Measurements from ENCODE around the gene TMEM158.

TMEM158 gene

DNA sequence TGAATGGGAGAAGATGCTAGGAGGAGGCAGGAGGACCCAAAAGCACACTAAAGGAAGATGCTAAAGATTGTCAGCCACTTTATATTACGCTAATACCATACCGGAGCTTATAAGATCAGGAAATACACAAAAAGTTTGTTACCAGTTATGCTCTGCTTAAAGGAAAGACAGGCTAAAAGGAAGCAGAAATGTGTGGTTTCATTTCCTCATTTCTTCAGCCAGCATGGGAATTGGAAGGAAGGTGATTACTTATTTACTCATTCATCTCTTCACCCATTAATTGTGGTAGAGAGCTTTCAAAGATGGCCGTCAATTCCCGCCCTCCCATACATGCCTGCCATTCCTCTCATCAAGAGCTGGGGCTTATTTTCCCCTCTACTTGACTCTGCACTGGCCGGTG, 26.7 kb upstream of the TMEM158 start:
- Histone ChIP-seq H3K4me2 (ENCODE audit: low read length, poor library complexity, severe bottlenecking) (no peak overlapping the region), H2AK5ac (ENCODE audit: low read length, severe bottlenecking) (no peak overlapping the region), H4K91ac (ENCODE audit: low read length) (peak overlapping the region; percentile 65), H2BK120ac (ENCODE audit: low read depth, low read length) (no peak overlapping the region), H3K27me3 (ENCODE audit: control insufficient read depth in 1 of 2, insufficient read depth in 1 of 2, low read length in 2 of 2) (peaks cover 0 to 5% of the 10 kb centered on the region in 2 experiments), H3K36me3 (ENCODE audit: control insufficient read depth in 1 of 2, insufficient read depth in 2 of 2, low read depth in 1 of 2, low read length in 2 of 2) (no peaks in the 10 kb centered on the region), H2BK5ac (ENCODE audit: low read depth, low read length, poor library complexity, severe bottlenecking) (no peak overlapping the region), H3K9me3 (ENCODE audit: control insufficient read depth, low read length) (no peaks in the 10 kb centered on the region), H3K9ac (ENCODE audit: low read length) (no peak overlapping the region), H4K8ac (ENCODE audit: low read length) (peak overlapping the region; percentile 87), H3K23ac (ENCODE audit: low read length in 2 of 2) (no peak overlapping the region), H2BK12ac (ENCODE audit: low read length in 2 of 2) (peak overlapping the region in 1 of 2 experiments; percentile 47), H3K18ac (ENCODE audit: low read depth in 1 of 2, low read length in 2 of 2) (peak overlapping the region in 1 of 2 experiments; percentile 73), H3K79me1 (replicated peaks; ENCODE audit: low read length, poor library complexity, severe bottlenecking) (no peaks in the 10 kb centered on the region), H3K14ac (ENCODE audit: low read length in 2 of 2) (no peak overlapping the region), H3K4me1 (ENCODE audit: control insufficient read depth, insufficient read depth, low read depth, low read length) (no peaks in the 10 kb centered on the region), H2BK15ac (ENCODE audit: low read depth, poor library complexity, severe bottlenecking) (no peak overlapping the region), H3K27ac (ENCODE audit: low read length, poor library complexity, severe bottlenecking) (no peak overlapping the region), H2AFZ (ENCODE audit: low read depth, low read length) (no peak overlapping the region), H3K4ac (ENCODE audit: low read depth in 1 of 2, low read length in 2 of 2) (peak overlapping the region in 1 of 2 experiments; percentile 3), H3K4me3 (ENCODE audit: insufficient read depth in 1 of 2, low read depth in 1 of 2, low read length in 2 of 2) (no peak overlapping the region)
- WGBS, result 92% methylated on average over 5 of the region's 5 CpGs
- no peak for DNase-seq

DNA sequence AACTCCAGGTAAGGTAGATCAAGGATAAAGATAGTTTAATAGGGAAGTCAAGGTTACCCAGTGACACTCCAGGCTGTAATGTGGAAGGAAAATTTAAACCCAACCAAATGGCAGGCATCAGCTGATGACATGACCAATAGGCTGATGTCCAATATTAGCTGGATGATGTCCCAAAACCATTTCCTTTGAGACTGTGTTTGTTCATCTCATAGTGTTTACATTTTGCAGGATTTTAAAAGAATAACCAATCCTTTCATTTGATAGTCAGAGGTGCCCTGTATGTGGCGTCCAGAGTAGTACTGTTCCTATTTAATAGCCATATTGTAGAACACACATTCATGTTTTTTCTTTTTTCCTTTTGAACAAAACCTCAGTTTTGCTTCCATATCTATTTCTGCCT, 23.3 kb upstream of the TMEM158 start:
- no peak for DNase-seq
- no peak overlapping the region for H2AK5ac ChIP-seq (ENCODE audit: low read length, severe bottlenecking)
- H3K9me3 ChIP-seq (ENCODE audit: control insufficient read depth, low read length), result no peaks in the 10 kb centered on the region
- no peaks in the 10 kb centered on the region for H3K36me3 ChIP-seq (ENCODE audit: control insufficient read depth in 1 of 2, insufficient read depth in 2 of 2, low read depth in 1 of 2, low read length in 2 of 2)
- H3K4me2 ChIP-seq (ENCODE audit: low read length, poor library complexity, severe bottlenecking), result no peak overlapping the region
- no peak overlapping the region for H3K14ac ChIP-seq (ENCODE audit: low read length in 2 of 2)
- H2BK5ac ChIP-seq (ENCODE audit: low read depth, low read length, poor library complexity, severe bottlenecking), result no peak overlapping the region
- H3K4ac ChIP-seq (ENCODE audit: low read depth in 1 of 2, low read length in 2 of 2), result no peak overlapping the region
- H3K23ac ChIP-seq (ENCODE audit: low read length in 2 of 2), result no peak overlapping the region
- no peak overlapping the region for H2AFZ ChIP-seq (ENCODE audit: low read depth, low read length)
- no peak overlapping the region for H3K9ac ChIP-seq (ENCODE audit: low read length)
- no peak overlapping the region for H2BK12ac ChIP-seq (ENCODE audit: low read length in 2 of 2)
- H2BK15ac ChIP-seq (ENCODE audit: low read depth, poor library complexity, severe bottlenecking), result no peak overlapping the region
- no peaks in the 10 kb centered on the region for H3K4me1 ChIP-seq (ENCODE audit: control insufficient read depth, insufficient read depth, low read depth, low read length)
- H4K8ac ChIP-seq (ENCODE audit: low read length), result no peak overlapping the region
- H3K4me3 ChIP-seq (ENCODE audit: insufficient read depth in 1 of 2, low read depth in 1 of 2, low read length in 2 of 2), result no peak overlapping the region
- H3K18ac ChIP-seq (ENCODE audit: low read depth in 1 of 2, low read length in 2 of 2), result no peak overlapping the region
- no peak overlapping the region for H3K27ac ChIP-seq (ENCODE audit: low read length, poor library complexity, severe bottlenecking)
- no peak overlapping the region for H2BK120ac ChIP-seq (ENCODE audit: low read depth, low read length)
- H3K27me3 ChIP-seq (ENCODE audit: control insufficient read depth in 1 of 2, insufficient read depth in 1 of 2, low read length in 2 of 2), result no peaks in the 10 kb centered on the region
- WGBS, result 87% methylated on average over 1 of the region's 1 CpG
- no peak overlapping the region for H4K91ac ChIP-seq (ENCODE audit: low read length)
- no peaks in the 10 kb centered on the region for H3K79me1 ChIP-seq (replicated peaks; ENCODE audit: low read length, poor library complexity, severe bottlenecking)

DNA sequence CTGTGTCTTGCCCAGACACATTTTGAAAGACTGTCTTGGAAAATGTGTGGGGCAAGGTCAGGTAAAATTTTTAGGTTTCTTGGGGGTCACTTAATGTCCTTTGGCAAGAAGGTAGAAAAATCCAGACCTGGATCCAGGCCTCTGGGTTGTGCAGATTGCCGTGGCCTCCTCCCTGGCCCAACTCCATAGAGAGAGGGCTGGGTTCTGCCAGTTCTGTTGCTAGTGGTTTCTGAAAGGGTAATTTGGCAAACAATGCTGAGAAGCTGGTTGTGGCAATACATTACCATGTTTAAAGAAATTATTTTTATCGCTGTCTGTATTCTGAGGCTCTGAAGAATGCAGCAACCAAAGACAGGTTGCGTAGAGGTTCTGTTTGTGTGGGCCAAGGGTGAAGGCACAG, 20.2 kb upstream of the TMEM158 start:
- Histone ChIP-seq H3K18ac (ENCODE audit: low read depth in 1 of 2, low read length in 2 of 2) (no peak overlapping the region), H3K4me1 (ENCODE audit: control insufficient read depth, insufficient read depth, low read depth, low read length) (no peaks in the 10 kb centered on the region), H3K9me3 (ENCODE audit: control insufficient read depth, low read length) (no peaks in the 10 kb centered on the region), H3K79me1 (replicated peaks; ENCODE audit: low read length, poor library complexity, severe bottlenecking) (no peaks in the 10 kb centered on the region), H3K4me2 (ENCODE audit: low read length, poor library complexity, severe bottlenecking) (no peak overlapping the region), H3K14ac (ENCODE audit: low read length in 2 of 2) (no peak overlapping the region), H3K4ac (ENCODE audit: low read depth in 1 of 2, low read length in 2 of 2) (no peak overlapping the region), H4K8ac (ENCODE audit: low read length) (no peak overlapping the region), H4K91ac (ENCODE audit: low read length) (no peak overlapping the region), H2BK12ac (ENCODE audit: low read length in 2 of 2) (no peak overlapping the region), H2AFZ (ENCODE audit: low read depth, low read length) (no peak overlapping the region), H2BK15ac (ENCODE audit: low read depth, poor library complexity, severe bottlenecking) (no peak overlapping the region), H2BK120ac (ENCODE audit: low read depth, low read length) (no peak overlapping the region), H2BK5ac (ENCODE audit: low read depth, low read length, poor library complexity, severe bottlenecking) (no peak overlapping the region), H3K4me3 (ENCODE audit: insufficient read depth in 1 of 2, low read depth in 1 of 2, low read length in 2 of 2) (no peak overlapping the region), H3K27me3 (ENCODE audit: control insufficient read depth in 1 of 2, insufficient read depth in 1 of 2, low read length in 2 of 2) (peaks cover 0 to 3% of the 10 kb centered on the region in 2 experiments), H2AK5ac (ENCODE audit: low read length, severe bottlenecking) (no peak overlapping the region), H3K36me3 (ENCODE audit: control insufficient read depth in 1 of 2, insufficient read depth in 2 of 2, low read depth in 1 of 2, low read length in 2 of 2) (no peaks in the 10 kb centered on the region), H3K23ac (ENCODE audit: low read length in 2 of 2) (no peak overlapping the region), H3K9ac (ENCODE audit: low read length) (no peak overlapping the region), H3K27ac (ENCODE audit: low read length, poor library complexity, severe bottlenecking) (no peak overlapping the region)
- DNase-seq, result no peak
- WGBS, result 100% methylated on average over 3 of the region's 3 CpGs

DNA sequence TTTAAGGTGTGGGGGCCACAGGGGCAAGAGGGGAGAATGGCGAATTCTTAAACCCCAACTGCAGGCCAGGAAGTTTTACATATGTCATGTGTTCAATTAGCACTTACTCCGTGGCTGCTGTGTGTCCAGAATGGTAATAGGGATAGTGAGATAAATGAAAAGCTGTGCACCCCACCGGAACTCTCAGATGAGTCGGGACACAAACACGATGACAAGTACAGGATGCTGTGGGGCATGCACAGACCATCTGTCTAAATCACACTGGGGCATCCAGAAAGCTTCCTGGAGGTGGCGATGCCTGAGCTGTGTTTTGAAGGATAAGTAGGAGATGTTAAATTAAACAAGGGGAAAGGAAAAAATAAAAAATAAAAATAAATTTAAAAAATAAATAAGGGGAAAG, 18.3 kb upstream of the TMEM158 start:
- Histone ChIP-seq H3K9me3 (ENCODE audit: control insufficient read depth, low read length) (no peaks in the 10 kb centered on the region), H3K4me1 (ENCODE audit: control insufficient read depth, insufficient read depth, low read depth, low read length) (no peaks in the 10 kb centered on the region), H3K27ac (ENCODE audit: low read length, poor library complexity, severe bottlenecking) (no peak overlapping the region), H4K8ac (ENCODE audit: low read length) (no peak overlapping the region), H2BK15ac (ENCODE audit: low read depth, poor library complexity, severe bottlenecking) (no peak overlapping the region), H2AFZ (ENCODE audit: low read depth, low read length) (no peak overlapping the region), H3K4me2 (ENCODE audit: low read length, poor library complexity, severe bottlenecking) (no peak overlapping the region), H3K9ac (ENCODE audit: low read length) (no peak overlapping the region), H3K23ac (ENCODE audit: low read length in 2 of 2) (no peak overlapping the region), H3K4me3 (ENCODE audit: insufficient read depth in 1 of 2, low read depth in 1 of 2, low read length in 2 of 2) (no peak overlapping the region), H2AK5ac (ENCODE audit: low read length, severe bottlenecking) (no peak overlapping the region), H3K14ac (ENCODE audit: low read length in 2 of 2) (no peak overlapping the region), H4K91ac (ENCODE audit: low read length) (no peak overlapping the region), H2BK5ac (ENCODE audit: low read depth, low read length, poor library complexity, severe bottlenecking) (no peak overlapping the region), H3K4ac (ENCODE audit: low read depth in 1 of 2, low read length in 2 of 2) (no peak overlapping the region), H3K18ac (ENCODE audit: low read depth in 1 of 2, low read length in 2 of 2) (no peak overlapping the region), H2BK120ac (ENCODE audit: low read depth, low read length) (no peak overlapping the region), H3K27me3 (ENCODE audit: control insufficient read depth in 1 of 2, insufficient read depth in 1 of 2, low read length in 2 of 2) (peaks cover 7 to 12% of the 10 kb centered on the region in 2 experiments), H3K36me3 (ENCODE audit: control insufficient read depth in 1 of 2, insufficient read depth in 2 of 2, low read depth in 1 of 2, low read length in 2 of 2) (no peaks in the 10 kb centered on the region), H2BK12ac (ENCODE audit: low read length in 2 of 2) (no peak overlapping the region), H3K79me1 (replicated peaks; ENCODE audit: low read length, poor library complexity, severe bottlenecking) (no peaks in the 10 kb centered on the region)
- WGBS, result 83% methylated on average over 6 of the region's 6 CpGs
- no peak for DNase-seq
